Stomach smooth muscle (tissue), 2 donors: ENCODE data around the gene DAAM1.
A peak's percentile ranks its signal among the peaks of the same experiment; 100 is the strongest.

Experiments used
- H3K27ac ChIP-seq: one replicate; pipeline ENCODE4 v1.7.0; 2013; ENCODE audit warnings: mild to moderate bottlenecking, low read length, inconsistent platforms
- H3K27me3 ChIP-seq, 2 donors: one replicate each; pipeline ENCODE4 v1.7.0; 2013; ENCODE audit warnings: low read length in 2 of 2; ENCODE audit not compliant: insufficient read depth in 2 of 2, control insufficient read depth in 1 of 2
- H3K36me3 ChIP-seq, 2 donors: one replicate each; pipeline ENCODE4 v1.7.0; 2013; ENCODE audit warnings: low read length in 2 of 2; ENCODE audit not compliant: control insufficient read depth in 2 of 2, insufficient read depth in 2 of 2
- H3K4me1 ChIP-seq: one replicate; pipeline ENCODE4 v1.7.0; 2013; ENCODE audit warnings: low read length; ENCODE audit not compliant: control insufficient read depth, insufficient read depth
- H3K4me3 ChIP-seq, 2 donors: one replicate each; pipeline ENCODE4 v1.7.0; 2013; ENCODE audit warnings: low read length in 2 of 2
- H3K9ac ChIP-seq, 2 donors: one replicate each; pipeline ENCODE4 v1.7.0; 2013; ENCODE audit warnings: low read length in 2 of 2, mild to moderate bottlenecking in 1 of 2
- H3K9me3 ChIP-seq, 2 donors: one replicate each; pipeline ENCODE4 v1.7.0; 2013; ENCODE audit warnings: low read length in 2 of 2; ENCODE audit not compliant: control insufficient read depth in 2 of 2
- donor health status: healthy.
- donor health status: Pancreatic carcinoma.

DAAM1 gene

DNA sequence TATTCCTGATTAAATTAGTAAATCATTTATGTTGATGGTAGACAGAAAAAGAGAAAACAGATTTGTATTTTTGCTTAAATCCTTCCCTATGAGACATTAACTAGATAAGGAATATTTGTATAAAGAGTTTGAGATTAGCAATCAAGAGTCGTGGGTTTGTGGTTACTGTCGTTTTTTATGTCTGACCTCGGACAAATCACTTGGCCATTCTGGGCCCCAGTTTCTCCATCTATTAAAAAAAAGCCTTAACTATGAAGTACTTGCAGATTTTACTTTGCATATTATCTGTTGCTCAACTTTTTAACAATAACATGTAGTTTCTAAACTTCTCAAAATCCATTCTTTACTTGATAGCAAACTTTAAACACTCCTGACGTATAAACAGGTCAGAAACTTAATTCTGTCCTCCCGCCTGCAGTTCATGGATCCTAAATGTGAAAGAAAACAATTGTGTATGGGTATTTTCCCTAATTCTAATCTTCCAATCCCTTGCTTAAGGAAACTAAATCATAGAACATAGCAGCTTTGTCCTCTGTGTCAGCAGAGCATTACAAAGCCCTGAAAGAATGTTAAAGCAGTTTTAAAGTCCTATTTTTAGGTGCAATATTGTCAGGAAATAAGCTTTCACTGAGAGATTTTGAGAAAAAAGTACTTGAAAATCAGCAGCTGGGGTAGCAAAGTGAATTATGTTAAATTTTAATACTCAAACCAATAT lies 158.5 kb downstream of the DAAM1 start:
- peaks cover 22 to 25% of the 10 kb centered on the region in 2 donors for H3K36me3 ChIP-seq
- peak overlapping the region; percentile 87 for H3K27ac ChIP-seq
- H3K9ac ChIP-seq: peak overlapping the region; percentile 7 to 51
- H3K4me3 ChIP-seq: no peak overlapping the region
- no peaks in the 10 kb centered on the region for H3K27me3 ChIP-seq
- peaks cover 78% of the 10 kb centered on the region for H3K4me1 ChIP-seq
- H3K9me3 ChIP-seq: no peaks in the 10 kb centered on the region

DNA sequence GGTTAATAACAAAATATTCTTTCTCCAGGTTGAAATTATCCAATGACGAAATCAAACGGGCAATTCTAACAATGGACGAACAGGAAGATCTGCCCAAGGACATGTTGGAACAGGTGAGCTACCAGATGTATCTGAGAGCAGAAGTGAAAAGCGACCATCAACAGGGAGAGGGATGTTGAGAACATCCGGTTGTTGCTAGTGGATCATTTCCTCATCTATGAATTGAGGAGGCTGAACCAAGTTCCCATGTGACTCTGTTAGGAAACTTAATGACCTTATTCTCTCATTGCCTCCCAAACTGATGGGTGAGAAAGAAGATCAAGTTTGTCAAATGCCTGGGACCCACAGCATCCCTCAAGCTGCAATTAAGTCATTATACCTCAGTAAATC lies 159.0 kb downstream of the DAAM1 start:
- Histone ChIP-seq H3K27ac (peak overlapping the region; percentile 87), H3K27me3 (no peaks in the 10 kb centered on the region), H3K9me3 (no peaks in the 10 kb centered on the region), H3K4me3 (no peak overlapping the region), H3K9ac (peak overlapping the region in 1 of 2 donors; percentile 7), H3K36me3 (peaks cover 24% of the 10 kb centered on the region in 2 donors), H3K4me1 (peaks cover 73% of the 10 kb centered on the region)

DNA sequence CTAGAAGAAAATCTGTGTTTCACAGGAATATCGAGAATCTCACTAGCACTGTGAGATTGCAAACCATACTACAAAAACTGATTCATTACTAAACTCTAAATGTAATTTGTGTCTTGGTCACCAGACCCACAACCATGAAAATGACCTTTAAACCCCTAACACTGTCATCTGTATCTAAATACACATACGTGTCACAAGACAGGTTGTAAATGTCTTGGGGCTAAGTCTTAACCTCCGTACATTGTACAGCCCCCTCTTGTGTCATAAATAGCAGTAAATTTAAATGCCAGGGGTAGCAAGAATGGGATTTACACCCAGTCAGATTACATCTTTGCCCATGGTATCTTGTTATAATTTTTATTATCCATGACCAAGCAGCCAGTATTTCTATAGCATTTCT lies 159.4 kb downstream of the DAAM1 start:
- peaks cover 69% of the 10 kb centered on the region for H3K4me1 ChIP-seq
- H3K9ac ChIP-seq: peak overlapping the region in 1 of 2 donors; percentile 7
- no peak overlapping the region for H3K4me3 ChIP-seq
- peak overlapping the region; percentile 87 for H3K27ac ChIP-seq
- H3K36me3 ChIP-seq: peaks cover 23 to 24% of the 10 kb centered on the region in 2 donors
- H3K9me3 ChIP-seq: no peaks in the 10 kb centered on the region
- H3K27me3 ChIP-seq: no peaks in the 10 kb centered on the region

DNA sequence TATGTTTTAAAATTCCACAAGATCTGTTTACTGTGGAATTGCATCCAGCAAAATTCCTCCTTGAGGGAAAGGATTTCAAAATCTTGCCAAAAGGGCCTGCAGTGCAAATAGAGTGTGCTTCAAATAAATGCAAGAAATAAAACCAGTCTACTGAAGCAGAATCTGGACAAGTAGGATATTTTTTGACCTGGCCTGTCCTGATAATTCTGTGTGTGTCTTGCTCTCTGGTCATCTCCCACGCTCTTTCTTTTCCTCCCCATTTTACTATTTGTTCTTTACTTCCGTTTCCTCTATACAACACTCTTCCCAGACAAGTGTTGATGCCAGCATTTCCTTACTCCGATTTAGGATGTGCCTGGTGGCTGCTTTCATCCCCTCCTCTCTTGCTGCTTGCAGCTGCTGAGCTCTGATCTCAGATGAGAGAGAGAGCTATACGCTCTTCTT lies 160.8 kb downstream of the DAAM1 start:
- Histone ChIP-seq H3K4me3 (no peak overlapping the region), H3K27me3 (no peaks in the 10 kb centered on the region), H3K4me1 (peaks cover 60% of the 10 kb centered on the region), H3K36me3 (peaks cover 29 to 33% of the 10 kb centered on the region in 2 donors), H3K9ac (peak overlapping the region in 1 of 2 donors; percentile 0), H3K27ac (peak overlapping the region; percentile 87), H3K9me3 (no peaks in the 10 kb centered on the region)

DNA sequence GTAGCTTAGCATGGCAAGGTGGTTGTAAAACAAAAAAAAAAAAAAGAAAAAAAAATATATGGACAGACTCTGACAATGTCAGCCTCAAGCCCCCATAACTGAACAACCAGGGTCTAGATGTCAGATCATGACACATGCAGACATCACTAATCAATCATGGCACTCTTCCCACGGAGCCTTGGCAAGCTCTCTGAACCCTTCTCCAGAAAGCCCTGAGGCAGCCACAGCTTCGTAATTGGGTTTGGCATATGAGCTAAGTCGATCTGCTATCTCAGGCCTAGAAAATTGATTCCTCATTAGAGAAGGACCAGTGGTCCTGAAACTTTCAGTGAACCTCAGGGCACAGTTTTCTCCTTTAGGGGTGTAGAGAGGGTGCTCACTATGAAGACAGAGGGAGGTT lies 164.5 kb downstream of the DAAM1 start:
- no peaks in the 10 kb centered on the region for H3K9me3 ChIP-seq
- no peak overlapping the region for H3K9ac ChIP-seq
- no peaks in the 10 kb centered on the region for H3K27me3 ChIP-seq
- H3K36me3 ChIP-seq: peaks cover 41 to 44% of the 10 kb centered on the region in 2 donors
- peak overlapping the region; percentile 12 for H3K27ac ChIP-seq
- peaks cover 47% of the 10 kb centered on the region for H3K4me1 ChIP-seq
- H3K4me3 ChIP-seq: no peak overlapping the region

DNA sequence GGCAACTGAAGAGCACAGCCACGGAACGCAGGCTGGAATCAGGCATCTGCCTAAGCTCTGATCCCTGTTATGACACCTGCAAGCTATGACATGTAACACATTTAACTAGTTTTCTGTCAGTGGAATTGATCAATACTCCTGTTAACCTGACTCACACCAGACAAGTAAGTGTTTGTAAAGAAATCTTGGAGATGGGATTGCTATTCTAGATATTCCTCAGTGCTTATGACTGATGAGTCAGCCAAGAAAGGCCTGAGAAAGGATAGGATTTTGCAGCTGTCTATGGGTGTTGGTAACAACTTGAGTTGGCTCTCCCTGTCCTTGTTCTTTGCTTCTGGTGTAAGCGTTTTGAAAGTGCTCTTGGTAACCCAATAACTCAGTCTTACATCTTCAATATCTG lies 166.2 kb downstream of the DAAM1 start:
- Histone ChIP-seq H3K27ac (peak overlapping the region; percentile 76), H3K36me3 (peaks cover 36 to 37% of the 10 kb centered on the region in 2 donors)

DNA sequence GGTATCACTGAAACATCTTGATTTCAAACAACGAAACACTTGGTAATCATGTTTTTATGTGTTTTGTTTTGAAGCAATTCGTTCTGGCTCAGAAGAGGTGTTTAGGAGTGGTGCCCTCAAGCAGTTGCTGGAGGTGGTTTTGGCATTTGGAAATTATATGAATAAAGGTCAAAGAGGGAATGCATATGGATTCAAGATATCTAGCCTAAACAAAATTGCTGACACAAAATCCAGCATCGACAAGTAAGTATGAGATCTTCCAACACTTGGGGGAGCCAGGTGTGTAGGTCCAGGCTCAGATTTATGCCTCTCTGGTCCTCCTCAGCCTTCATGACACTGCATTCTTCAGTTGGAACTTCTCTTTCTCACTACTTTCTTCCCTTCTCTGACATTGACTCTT lies 166.6 kb downstream of the DAAM1 start:
- peaks cover 34 to 35% of the 10 kb centered on the region in 2 donors for H3K36me3 ChIP-seq

More for the DNA sequence above, 166.2 kb downstream of the DAAM1 start:
- Histone ChIP-seq H3K9me3 (no peaks in the 10 kb centered on the region), H3K27me3 (no peaks in the 10 kb centered on the region), H3K4me1 (peaks cover 40% of the 10 kb centered on the region), H3K9ac (no peak overlapping the region), H3K4me3 (no peak overlapping the region)

DNA sequence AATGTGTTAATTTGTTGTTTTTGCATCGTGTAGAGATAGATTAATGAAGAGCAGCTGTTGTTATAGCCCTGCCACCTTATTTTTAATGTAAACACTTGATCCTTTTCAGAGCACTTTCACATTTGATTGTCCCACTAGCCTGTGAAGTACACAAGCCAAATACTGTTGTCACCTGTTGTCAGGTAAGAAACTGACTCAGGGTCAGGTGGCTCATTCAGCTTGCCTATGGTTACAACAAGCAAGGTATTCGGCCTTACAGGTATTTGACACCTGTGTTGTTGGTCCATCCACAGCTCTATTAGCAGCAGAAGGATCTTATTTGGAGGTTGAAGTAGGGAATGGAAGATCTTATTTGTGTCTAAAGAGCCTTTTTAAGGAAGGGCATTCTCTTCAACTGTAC lies 167.8 kb downstream of the DAAM1 start:
- H3K4me1 ChIP-seq: peaks cover 32% of the 10 kb centered on the region
- no peak overlapping the region for H3K9ac ChIP-seq
- no peaks in the 10 kb centered on the region for H3K9me3 ChIP-seq
- H3K36me3 ChIP-seq: peaks cover 26 to 28% of the 10 kb centered on the region in 2 donors
- no peaks in the 10 kb centered on the region for H3K27me3 ChIP-seq
- no peak overlapping the region for H3K27ac ChIP-seq
- H3K4me3 ChIP-seq: no peak overlapping the region

More for the DNA sequence above, 166.6 kb downstream of the DAAM1 start:
- H3K9me3 ChIP-seq: no peaks in the 10 kb centered on the region
- H3K4me1 ChIP-seq: peaks cover 35% of the 10 kb centered on the region
- no peak overlapping the region for H3K9ac ChIP-seq
- no peak overlapping the region for H3K4me3 ChIP-seq
- H3K27ac ChIP-seq: peak overlapping the region; percentile 76
- no peaks in the 10 kb centered on the region for H3K27me3 ChIP-seq

DNA sequence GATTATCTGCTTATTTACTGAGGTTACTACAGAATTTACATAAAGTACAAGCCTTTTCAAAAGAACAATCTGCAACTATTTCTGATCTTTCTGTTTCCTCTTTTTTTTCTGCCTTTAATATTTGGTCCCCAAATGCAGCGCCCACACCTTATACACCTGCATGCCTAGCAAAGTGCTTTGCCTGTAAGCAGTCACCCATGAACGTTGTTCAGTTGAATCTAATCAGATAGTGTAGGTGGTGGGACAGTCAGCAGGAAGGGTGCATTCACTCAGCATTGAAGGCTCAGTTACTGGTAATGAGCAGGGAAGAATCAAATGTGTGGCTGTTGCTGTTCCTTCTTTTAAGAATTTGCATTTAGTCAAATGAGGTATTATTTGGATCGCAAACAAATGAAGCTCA lies 168.3 kb downstream of the DAAM1 start:
- Histone ChIP-seq H3K36me3 (peaks cover 26 to 27% of the 10 kb centered on the region in 2 donors), H3K9ac (no peak overlapping the region), H3K9me3 (no peaks in the 10 kb centered on the region), H3K4me1 (peaks cover 32% of the 10 kb centered on the region), H3K27ac (peak overlapping the region; percentile 50), H3K4me3 (no peak overlapping the region), H3K27me3 (no peaks in the 10 kb centered on the region)

DNA sequence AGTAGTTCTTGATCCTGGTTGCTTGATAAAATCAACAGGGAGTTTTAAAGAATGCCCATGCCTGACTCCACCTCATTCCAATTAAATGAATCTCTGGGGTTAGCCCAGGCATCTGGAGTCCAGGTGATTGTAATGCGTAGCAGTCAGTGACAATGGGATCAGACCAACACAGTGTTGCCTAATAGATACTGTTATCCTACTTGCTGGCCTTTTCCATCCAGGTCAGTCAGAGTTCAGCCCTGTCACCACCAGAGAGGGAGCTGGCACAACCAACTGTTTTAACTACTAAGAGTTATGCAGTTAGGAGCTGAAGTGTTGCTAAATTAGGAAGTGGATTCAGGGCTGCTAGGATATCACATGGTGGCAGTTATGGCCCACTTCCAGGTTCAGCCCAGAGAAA lies 169.6 kb downstream of the DAAM1 start:
- Histone ChIP-seq H3K9ac (no peak overlapping the region), H3K4me3 (peak overlapping the region in 1 of 2 donors; percentile 4), H3K36me3 (peaks cover 22 to 25% of the 10 kb centered on the region in 2 donors), H3K4me1 (peaks cover 31% of the 10 kb centered on the region), H3K27me3 (no peaks in the 10 kb centered on the region), H3K27ac (peak overlapping the region; percentile 70), H3K9me3 (no peaks in the 10 kb centered on the region)

DNA sequence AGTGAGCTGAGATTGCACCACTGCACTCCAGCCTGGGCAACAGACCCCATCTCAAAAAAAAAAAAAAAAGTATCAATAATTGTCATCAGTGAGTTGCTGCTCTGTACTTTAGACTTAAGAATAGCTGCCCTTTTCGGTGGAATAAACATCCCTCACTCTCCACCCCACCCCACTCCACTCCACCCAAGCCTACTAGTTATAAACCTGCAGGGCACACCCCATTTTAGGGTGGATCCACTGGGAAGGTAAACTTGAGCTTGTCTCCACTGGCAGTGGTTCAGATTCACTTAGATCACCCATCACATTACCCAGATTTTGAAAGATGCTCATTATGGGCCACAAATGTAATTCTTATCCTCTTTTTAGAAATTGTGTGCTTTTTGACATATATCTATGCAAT lies 170.3 kb downstream of the DAAM1 start:
- H3K4me1 ChIP-seq: peaks cover 31% of the 10 kb centered on the region

More for the DNA sequence above, 170.3 kb downstream of the DAAM1 start:
- H3K27me3 ChIP-seq: no peaks in the 10 kb centered on the region
- H3K4me3 ChIP-seq: no peak overlapping the region
- peaks cover 21% of the 10 kb centered on the region in 2 donors for H3K36me3 ChIP-seq
- peak overlapping the region; percentile 70 for H3K27ac ChIP-seq
- no peak overlapping the region for H3K9ac ChIP-seq
- no peaks in the 10 kb centered on the region for H3K9me3 ChIP-seq
